HG02798 (cell line): ENCODE data around the gene ZNF385A.
"Not testable (repeated sequence)": the region's sequence is repeated elsewhere in the genome, so short reads cannot be mapped to it uniquely, and the experiment has no call there.

ENCODE experiments used
- ATAC-seq: cut with Tn5 transposase; IDR thresholded peaks from one replicate; pipeline ENCODE4 v1.9.1; 2021; ENCODE audit warnings: mild to moderate bottlenecking; ENCODE audit not compliant: unreplicated experiment, poor library complexity

Gene ZNF385A

DNA sequence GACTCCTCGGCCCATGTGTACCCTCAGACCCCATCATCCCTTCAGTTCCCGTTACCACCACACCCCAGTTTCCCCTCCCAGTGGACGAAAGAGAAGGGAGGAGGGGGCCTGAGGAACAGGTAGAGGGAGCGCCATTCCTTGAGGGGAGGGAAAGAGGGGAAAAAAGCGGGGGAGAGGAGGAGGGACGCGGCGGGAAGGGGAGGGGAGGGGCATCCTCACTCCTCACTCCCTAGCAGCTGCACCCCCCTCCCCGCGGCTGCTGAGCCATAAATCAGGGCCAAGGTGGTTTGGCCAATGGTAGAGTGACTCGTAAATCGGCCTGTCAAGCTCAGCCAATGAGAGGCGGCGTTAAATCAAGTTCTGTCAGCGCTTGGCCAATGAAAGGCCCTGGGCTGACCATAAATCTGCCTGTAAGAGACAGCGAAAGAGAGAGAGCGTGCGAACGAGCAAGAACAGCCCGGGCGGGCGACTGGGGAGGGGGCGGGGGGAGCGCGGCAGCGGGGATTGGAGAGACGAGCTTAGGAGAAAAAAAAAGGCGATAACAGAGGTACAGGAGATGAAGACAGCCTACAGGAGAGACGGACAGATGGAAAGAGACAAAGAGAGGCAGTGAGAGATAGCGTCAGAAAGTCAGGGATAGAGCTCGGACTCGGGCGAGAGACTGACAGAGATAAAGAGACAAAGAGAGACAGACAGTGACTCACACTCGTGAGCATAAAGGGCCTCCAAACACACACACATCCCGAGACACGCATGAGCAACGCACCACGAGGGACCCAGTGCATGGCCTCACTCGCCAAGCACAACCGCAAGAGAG lies 25.4 kb downstream of the ZNF385A start:
- ATAC-seq = peak; percentile 99

DNA sequence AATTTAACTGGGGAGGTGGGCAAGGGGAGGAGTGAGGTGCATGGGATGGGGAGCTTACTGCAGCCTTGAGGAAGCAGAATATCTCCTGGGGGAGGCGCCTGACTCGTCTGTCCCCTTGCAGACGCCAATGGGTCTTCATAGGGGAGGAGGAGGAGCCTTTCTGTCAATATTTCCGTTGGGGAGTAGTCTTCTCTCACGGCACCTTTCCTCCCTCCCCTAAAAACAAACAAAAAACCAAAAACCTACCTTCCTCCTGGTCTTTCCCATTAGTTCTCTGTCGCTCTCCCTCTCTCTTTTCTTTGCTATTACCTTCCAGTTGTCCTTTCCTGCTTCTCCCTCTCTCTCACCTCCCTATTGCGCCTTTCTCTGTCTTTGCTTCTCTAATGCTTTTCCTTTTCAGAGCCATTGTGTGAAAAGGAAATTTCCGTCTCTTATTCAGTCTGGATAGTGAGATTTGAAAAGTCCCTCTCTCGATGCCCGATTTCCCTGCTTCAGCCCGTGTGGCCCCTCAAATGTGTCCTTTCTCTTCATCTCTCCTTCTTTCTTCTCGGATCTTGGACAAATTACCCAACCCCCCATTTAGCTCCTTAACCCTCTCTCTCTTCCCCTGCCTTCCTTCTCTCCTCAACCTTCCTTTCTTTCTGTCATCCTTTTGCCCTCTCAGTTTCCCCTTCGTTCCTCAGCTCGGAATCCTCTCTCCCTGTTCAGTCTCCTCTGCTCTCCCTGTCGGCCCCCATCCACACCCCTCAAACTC lies 26.2 kb downstream of the ZNF385A start:
- no peak for ATAC-seq

DNA sequence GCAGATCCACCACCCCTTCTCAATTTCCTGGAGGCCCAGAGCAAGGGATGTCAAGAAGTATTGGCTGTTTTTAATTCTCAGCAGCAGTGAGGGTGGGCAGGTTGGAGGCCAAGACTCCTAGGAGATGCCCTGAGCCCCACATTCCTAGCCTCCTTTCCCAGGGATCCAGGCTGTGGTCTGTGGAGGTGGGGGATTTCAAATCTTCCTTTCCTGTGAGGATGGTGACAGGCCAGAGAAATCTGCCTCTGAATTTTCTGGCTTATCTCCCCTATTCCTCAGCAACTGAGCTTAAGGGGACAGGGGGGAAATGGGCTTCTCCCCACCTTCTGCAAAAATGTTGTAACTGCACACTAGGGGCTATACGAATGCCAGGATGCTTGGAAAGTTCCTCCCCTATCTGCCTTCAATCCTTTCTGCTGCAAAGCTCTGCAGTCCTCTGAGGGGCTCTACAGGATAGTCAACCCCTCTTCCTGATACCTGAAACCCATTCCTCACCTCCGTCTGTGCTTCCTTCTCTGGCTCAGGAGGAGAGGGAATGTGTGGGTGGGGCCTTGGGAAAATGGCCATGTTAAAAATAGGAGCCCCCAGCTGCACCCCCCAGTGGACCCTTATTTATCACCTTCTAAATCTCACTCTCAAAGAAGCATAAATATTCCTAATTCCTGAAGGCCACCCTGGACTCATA lies 26.9 kb downstream of the ZNF385A start:
- ATAC-seq = no peak

DNA sequence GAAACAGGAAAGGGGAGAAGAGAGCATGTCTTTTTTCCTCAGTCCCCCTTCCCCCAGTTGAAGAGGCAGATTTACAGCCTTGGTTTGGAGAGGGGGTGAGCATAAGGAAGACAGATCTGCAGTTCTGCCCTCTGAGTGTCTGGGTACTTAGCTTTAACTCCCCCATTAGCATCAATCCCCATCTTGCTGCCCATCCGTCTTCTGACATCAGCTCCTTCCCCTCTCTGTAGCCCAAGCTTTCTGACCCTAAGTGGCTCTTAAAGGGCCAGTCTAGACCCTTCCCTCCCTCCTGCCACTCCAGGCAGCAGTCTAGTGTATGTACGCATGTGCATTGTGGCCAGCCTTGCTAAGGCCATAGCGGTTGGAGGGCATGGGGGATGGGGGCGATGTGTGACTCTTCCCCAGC lies 27.6 kb downstream of the ZNF385A start:
- no peak for ATAC-seq

DNA sequence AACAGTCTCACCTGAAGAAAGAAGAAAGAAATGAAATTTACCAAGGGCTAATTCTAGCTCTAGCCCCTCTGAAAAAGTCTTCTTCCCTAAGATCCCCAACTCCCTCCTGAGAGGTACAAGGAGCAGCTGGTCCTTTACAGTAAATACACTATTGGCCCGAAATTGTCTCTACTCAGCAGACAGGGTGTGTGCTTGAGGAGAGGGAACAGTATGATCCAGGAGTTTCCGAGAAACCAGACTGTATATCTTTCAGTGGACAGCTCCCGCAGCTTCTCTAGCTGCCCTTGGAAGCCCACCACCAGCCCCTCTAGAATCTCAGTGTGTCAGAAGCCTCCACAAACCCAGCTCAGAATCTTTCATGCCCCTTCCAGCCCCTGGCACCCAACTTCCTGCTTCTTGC lies 28.3 kb downstream of the ZNF385A start:
- ATAC-seq = no peak

DNA sequence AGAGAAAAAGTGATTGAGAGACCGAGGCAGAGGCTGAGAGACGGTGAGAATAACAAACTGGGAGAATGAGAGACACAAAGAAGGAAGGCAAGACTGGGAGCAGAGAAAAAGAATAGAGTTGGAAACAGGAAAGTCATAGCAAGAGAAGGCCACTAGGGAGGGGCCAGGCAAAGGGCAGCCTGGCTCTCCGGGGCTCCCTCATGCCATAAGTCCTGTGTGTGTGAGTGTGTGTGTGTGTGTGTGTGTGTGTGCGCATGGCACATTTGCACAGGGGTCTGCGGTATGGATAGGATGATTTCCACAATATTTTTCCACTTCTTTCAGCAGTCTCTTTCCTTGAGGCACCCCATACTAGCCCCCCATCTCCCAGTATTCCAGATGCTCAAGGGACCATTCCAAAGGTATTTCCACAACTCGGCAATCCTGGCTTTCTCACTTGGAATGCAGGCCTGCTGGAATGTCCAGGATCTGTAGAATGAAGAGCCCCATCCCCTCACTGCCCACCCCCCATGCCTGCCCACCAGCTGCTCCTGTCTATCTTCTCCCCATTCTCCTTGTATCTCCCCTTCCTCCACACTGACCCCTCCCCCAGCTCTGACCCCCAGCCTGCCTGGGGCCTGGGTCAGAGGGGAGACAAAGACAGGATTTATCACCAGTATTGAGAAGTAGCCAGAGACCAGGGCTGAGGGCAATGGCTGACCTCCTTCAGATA lies 29.3 kb downstream of the ZNF385A start:
- ATAC-seq = no peak

DNA sequence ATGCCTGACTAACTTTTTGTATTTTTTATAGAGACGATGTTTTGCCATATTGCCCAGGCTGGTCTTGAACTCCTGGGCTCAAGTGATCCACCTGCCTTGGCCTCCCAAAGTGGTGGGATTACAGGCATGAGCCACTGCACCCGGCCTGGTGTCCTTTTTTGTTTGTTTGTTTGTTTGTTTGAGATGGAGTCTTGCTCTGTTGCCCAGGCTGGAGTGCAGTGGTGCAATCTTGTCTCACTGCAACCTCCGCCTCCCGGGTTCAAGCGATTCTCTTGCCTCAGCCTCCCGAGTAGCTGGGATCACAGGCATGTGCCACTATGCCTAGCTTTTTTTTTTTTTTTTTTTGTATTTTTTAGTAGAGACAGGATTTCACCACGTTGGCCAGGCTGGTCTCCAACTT lies 30.3 kb downstream of the ZNF385A start:
- not testable (repeated sequence) for ATAC-seq

DNA sequence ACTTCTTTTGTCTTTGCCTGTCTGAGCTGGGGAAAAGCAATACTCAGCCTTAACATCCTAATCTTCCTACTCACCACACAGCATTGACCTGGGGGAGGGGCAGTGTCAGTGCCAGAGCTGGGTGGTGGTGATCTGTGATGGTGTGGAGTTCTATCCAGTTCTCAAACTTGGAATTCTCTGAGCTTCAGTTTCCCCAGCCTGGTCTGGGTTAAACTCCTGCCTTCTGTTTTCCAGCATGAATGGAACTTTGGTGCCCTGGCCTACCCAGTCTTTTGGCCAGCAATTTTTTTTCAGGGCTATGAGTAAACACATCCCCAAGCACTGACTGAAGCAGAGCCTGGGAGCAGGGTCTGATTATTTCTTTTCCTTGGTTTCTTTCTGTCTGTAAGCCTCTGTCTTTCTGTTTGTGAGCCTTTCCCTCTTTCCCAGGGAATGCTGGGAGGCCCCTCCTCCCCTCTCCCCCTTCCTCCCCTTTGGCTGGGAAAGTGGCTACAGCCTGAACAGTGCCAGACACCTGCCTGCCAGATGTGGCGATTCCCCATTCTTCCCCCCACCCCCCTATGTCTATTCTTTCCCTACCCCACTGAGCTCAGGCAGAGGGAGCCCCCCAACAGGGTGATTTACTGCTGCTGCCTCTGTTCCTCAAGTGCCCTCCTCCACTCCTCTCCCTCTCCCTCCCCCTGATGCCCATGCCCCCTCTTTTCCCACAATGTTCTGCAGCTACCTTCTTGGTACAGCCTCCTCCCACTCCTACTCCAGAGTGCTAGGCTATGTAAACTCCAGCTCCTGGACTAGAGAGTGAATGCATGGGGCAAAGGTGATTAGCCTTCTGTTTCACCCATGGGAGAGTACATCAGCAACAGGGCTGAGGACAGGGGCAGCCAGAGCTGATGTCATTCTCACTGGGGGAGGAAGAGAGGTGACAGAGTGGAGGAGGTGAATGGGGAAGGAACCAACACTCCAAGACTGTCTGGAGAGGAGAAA lies 31.4 kb downstream of the ZNF385A start:
- ATAC-seq = no peak

DNA sequence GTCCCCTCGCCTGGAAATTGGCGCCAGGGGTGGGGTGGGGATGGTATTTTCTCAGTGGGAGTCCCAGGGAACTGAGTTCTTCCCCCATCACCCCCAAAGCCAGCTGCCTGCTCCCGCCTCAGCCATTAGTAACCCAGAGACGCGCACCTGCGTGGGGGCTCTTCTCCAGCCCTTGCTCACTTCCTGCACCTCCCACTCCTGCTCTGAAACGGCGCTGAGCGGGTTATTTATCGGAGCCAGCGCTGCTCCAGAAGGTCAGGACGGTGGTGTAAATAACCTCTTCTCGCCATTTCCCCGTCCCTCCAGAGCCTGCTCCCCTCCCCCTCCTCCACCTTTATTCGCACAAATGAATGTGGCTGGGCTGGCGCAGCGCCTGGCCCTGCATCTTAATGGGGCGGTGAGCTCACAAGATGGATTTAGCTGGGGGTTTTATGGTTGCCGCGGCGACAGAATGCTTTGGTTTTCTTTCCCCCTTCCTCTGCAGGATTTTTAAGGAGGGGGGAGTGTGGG lies 32.5 kb downstream of the ZNF385A start:
- ATAC-seq = no peak

DNA sequence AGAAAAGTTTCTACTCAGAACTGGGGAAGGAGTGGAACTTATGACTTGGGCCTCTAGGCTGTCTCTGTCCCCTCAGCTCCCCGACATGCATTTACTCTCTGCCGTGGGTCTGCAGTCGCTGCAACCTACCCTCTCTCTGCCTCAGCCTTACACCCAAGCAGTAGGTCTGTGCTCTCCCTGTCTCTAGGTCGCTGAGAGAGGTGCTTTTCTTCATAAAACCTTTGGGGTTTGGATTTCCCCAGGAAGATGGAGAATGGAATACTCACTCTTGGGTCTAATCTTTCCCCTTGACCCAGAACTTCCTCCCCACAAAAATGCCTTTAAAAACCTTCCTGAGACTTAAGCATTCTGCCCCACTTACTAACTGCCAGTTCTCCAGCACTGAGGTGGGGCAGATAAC lies 33.2 kb downstream of the ZNF385A start:
- ATAC-seq = no peak

DNA sequence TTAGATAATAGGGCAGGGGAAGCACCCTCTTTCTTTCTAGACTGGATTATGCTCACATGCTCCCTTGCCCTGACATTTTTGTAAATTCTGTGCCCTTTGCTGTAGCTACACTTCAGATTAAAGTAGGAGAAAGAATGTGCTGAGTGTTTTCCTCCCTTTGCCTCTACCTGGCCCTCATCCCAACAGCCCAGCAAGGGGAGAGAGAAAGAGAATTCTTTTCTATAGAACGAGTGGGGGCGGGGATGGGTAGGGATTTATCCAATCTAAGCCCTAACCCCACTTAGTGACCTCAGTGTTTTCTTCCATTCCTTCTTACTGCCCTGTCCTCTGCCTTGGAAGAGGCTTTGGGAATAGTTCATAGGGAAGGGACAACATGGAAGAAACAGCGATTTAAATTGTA lies 33.8 kb downstream of the ZNF385A start:
- ATAC-seq = no peak

DNA sequence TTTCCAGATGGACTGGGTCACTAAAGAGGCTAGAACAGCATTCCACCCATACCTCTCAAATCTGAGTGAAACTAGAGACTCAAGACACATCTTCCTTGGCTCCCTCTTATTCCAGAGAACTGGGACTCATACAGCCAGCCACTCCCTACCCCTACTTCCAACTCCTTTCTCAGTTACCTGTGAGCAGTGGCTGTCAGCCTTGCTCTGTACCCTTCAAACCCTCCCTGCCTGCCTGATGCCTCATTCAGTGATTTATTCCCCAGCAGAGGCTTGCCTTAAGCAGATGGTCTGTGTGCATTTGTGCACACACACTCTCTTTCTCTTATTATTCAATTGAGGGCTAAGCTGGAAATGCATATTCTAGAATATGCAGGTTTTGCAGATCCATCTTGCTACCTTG lies 34.9 kb downstream of the ZNF385A start:
- no peak for ATAC-seq

DNA sequence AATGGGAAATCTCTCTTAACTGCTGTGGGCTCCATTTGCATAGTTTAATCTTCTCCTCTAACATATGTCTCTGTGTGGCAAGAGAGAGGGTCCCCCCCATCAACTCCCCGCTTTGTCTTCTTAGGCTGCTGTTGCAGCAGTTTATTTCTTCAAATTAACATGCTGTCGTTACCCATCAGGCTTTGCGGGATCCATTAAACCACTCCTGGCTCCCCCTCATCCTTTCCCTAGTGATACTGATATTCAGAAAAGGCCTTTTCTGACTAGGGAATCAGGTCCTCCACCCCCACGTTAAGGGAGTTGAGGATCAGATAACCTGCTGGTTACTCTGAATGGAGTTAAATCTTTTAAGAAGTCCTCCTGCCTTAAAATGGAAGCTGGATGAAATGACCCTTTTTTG lies 35.5 kb downstream of the ZNF385A start:
- ATAC-seq = no peak

DNA sequence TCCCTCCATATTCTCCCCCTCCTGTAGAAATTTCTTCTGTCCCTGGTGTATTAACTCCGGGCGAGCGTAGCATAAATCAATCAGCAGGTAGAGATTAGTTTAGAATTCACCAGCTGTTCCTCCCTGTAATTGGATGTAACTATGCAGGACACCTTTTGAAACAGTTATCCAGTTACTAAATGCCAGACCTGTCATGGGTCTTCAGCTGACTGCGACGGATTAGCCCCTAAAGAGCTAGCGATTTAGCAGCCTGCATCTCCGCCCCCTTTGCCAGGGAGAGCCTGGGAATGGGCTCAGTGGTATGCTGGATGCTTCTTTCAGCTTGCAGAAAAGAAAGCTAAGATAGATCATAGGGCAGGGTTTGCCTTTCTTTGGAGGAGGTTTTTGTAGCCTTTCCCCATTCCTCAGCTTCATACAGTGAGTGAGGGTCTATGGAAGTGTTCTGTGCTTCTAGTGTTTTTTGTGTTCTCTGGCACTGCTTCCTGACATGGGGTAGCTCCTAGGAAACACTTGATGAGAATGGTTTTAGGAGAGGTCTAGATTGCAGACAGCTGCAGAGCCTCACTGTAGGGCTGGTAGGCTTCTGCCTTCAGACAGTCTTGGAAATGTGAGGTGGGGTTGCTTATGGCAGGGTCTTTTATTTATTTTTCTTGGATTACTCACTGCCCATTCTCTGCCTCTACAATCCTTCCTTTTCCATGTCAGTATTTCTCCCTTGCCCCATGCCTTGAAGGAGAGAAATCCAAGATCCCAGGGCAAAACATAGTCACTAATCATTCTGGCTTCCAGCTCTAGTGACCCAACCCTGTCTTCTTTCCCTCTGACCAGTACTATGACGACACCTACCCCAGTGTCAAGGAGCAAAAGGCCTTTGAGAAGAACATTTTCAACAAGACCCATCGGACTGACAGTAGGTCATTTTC lies 42.9 kb downstream of the ZNF385A start:
- ATAC-seq = no peak

DNA sequence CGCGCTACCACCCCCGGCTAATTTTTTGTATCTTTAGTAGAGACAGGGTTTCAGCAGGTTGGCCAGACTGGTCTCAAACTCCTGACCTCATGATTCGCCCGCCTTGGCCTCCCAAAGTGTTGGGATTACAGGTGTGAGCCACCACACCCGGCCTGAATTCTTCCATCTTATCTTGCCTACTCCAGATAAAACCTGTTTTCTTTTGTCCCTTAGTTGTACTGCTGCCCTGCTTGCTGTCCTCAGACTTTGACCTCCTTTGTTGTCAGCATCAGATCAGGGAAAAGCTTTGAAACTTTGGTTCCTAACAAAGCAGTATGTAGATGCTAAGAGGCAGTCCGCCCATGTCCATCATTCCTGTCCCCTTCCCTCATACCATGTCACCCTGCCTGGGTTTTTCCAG lies 43.7 kb downstream of the ZNF385A start:
- no peak for ATAC-seq

DNA sequence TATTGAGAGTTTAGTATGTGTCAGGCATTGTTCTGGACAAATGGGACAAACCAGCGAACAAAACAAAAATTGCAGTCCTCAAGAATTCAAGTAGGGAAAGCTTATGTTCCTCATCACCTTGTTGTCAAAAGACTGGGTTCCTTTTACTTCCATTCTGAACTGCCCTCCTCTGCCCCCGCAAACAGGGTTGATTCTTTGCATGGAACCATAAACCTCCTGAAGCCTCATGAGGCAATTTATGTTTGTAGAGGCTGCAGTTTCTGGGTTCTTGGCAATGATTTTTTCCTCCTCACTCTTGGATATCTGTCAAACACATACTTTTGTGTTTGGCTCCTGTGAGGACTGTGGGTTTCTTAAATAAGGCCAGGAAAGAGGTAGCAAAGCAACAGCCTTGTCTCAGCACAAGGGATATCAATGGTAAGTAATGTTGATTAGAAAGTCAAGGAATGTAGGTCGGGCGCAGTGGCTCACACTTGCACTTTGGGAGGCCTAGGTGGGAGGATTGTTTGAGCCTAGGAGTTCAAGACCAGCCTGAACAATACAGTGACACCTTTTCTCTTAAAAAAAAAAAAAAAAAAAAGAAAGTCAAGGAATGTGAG lies 45.7 kb downstream of the ZNF385A start:
- ATAC-seq = no peak

DNA sequence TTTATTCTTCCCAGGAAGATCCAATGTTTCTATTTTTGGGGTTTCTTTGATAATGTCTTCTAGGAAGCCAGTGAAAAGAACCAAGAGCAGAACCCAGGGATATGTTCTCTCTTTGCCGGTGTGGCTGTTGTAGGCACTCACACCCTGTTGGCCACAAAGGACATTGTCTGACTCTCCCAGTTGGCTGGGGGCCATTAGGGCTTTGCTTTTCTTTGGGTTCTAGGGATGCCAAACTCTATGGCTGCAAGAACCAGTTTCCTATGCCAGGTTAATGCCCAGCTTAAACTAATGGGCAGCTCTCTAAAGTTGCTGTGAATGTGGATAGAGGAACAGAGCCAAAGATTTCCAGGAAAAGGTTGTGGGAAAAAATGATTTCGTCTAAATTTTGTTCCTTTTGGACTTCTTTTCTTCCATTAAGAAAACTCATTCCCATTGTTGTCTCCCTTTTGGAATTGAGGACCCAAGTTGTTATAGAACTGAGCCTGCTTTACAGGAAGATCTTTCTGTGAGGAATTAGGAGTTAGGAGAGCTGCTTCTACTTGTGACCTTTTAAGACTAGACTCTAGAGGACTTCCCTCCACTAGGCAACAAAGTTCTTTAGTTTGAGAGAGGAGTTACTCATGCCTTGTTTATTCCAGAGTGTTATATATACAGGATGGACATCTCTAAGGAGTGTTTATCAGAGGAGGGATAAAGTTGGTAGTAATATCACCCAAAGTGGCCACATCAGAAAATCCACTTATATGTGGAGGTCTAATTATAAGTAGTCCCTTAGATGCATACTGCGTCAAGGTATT lies 46.5 kb downstream of the ZNF385A start:
- no peak for ATAC-seq
